GM18873 (cell line): Measurements from ENCODE around the gene ZNF618.

ENCODE experiments used
- ATAC-seq: cut with Tn5 transposase; IDR thresholded peaks from one replicate; pipeline ENCODE4 v1.9.1; 2021; ENCODE audit warnings: mild to moderate bottlenecking, moderate library complexity, moderate number of reproducible peaks; ENCODE audit not compliant: unreplicated experiment, low FRiP score

The ZNF618 gene

GRCh38 chr9:114088571-114089170 is 212.6 kb downstream of the ZNF618 start:
- no peak for ATAC-seq

DNA sequence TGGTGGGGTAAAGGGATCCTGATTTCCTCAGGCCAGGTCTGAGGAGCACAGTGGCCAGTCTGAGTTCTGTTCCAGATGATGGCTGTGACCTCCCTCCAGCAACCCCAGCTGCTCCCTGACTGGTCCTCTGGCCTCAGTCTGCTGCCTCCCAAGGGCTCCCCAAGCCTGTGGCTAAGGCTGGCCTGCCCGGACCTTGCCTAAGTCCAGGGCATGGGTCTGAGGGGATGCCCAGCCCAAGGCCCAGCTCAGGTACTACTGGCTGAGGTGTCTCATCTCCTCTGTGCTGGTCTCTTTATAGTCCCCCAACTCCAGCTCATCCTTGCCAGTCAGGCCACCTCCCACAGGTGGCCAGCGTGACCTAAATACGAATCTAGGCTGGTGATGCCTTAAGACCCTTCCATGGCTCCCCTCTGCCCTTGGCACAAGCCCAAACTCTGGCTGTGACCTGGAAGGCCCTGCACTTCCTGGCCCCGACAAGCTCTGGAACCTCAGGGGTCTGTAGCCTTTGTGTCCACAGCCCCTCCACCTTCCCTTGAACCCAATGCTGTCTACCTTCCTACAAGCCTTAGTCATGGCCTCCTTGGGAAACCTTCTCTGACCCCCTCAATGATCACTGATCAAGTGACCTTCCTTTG is 213.2 kb downstream of the ZNF618 start:
- no peak for ATAC-seq

- no peak for ATAC-seq
These were observed 214.7 kb downstream of the ZNF618 start for GRCh38 chr9:114090798-114091197.

- ATAC-seq, result no peak
These were observed 215.6 kb downstream of the ZNF618 start for GRCh38 chr9:114091711-114092110.

DNA sequence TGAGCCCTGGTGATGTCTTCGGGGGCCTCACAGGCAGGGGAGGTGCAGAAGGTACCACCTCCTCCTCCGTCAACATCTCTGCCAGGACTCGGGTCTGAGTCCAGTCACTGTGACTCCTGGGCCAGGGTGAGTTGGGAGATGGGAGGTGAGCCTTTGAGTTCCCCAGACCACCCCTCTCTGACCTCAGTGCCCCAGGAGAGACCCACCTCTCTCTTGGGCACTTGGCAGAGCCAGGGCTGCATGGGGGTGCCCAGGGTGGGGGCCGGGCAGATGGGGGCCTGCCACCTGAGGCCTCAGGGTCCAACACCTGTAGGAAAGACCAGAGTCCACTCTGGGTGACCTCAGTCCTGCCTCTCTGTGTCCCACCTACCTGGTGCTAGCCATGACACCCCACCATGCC is 216.2 kb downstream of the ZNF618 start:
- no peak for ATAC-seq

DNA sequence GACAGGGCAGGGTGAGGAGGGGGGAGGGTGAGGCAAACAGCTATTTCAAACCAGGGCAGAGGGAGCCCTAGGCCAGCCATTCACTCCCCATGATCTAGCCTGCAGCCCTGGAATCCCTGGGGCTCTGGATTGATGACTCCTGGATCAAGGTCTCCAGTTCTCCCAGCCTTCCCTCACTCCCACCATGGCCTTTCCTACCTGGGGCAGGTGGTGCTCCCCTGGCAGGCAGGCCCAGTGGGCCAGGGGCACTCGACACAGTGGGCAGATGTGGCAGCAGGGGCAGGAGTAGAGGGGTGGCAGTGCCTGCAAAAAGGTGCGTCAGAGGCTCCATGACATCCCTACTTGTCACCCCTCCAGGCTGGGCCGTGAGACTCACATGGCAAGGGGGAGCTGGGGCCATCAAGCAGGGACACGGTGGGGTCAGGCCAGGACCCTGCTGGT is 216.9 kb downstream of the ZNF618 start:
- no peak for ATAC-seq

- no peak for ATAC-seq
These were observed 217.8 kb downstream of the ZNF618 start for GRCh38 chr9:114093761-114094505.

DNA sequence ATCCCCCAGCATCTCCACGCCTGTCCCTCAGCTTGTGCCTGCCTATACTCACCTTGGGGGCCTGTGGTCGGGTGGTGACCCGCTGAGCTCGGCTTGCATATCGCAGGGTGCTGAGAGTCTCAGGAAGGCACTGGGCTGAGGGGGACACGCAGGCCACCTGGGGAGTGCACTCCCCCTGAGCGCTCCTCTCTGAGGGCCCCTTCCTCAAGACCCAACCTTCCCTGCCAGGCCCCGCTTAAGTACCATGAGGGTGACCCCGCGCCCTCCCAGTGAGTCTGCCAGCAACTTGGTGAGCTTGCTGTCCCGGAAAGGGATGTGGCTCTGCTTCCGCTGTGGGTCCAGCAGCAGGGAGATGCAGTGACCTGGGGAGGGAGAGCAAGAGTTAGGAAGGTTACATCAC is 218.9 kb downstream of the ZNF618 start:
- ATAC-seq, result no peak

- no peak for ATAC-seq
These were observed 220.0 kb downstream of the ZNF618 start for GRCh38 chr9:114096041-114096511.

GRCh38 chr9:114096866-114097612 is 220.9 kb downstream of the ZNF618 start:
- ATAC-seq, result no peak

- ATAC-seq, result no peak
These were observed 221.5 kb downstream of the ZNF618 start for GRCh38 chr9:114097613-114098020.

GRCh38 chr9:114098021-114098935 is 222.2 kb downstream of the ZNF618 start:
- ATAC-seq, result no peak

DNA sequence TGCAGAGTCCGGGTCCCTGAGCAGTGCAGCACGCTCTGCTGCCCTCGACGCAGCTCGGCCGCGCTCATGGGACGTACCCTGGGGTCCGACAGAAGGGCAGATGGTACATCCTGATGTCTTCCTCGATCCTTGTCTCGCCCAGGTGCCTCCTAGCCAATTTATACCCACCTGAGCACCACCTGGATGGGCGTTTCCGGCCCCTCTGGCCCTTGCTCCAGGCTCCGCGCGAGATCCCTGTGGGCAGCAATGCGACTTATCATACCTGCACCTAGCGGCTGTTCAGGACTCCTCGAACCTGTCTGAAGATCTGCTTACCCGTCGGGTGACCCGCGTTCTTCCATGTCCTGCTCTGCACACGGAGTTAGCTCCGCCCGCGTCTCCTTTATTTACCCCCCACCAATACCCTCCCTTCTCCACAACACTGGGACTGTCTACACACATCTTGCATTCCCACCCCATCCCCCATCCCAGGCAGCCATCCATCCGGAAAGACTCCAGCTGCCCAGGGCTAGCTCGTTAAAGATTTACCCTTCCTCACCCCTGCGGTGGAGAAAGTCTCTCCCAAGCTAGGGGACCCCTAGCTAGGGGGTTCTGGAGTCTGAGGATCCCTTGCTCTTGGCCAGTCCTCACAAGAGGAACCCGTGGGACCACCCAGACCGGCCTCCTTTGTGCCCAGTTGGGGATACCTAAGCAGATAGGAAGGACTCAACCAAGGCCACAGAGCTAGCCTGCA is 223.0 kb downstream of the ZNF618 start, which contains the start of gene KIF12:
Gene KIF12 (minus strand): TSS at position 357 of the 733 bp plus-strand sequence. CDS start 16 bp downstream, at position 341.
- no peak for ATAC-seq

GRCh38 chr9:114099669-114100270 is 223.7 kb downstream of the ZNF618 start:
- ATAC-seq, result no peak

GRCh38 chr9:114100536-114100935 is 224.4 kb downstream of the ZNF618 start:
- no peak for ATAC-seq

GRCh38 chr9:114102484-114102883 is 226.4 kb downstream of the ZNF618 start:
- ATAC-seq, result no peak

GRCh38 chr9:114105236-114105635 is 229.1 kb downstream of the ZNF618 start:
- no peak for ATAC-seq
